NCI-H146 treated with DMSO at 0.1 percent for 48 hours (cell line): ENCODE results near the gene SLFN11.
A peak's percentile ranks its signal among the peaks of the same experiment; 100 is the strongest.
"Not testable (repeated sequence)": the region's sequence is repeated elsewhere in the genome, so short reads cannot be mapped to it uniquely, and the experiment has no call there.

ENCODE experiments used
- DNase-seq: peaks from one replicate; lab custom pipeline; 2025; ENCODE audit not compliant: unreplicated experiment; lab: John Stamatoyannopoulos, UW

SLFN11 gene

GRCh38 chr17:35368081-35368830 lies 5.2 kb downstream of the SLFN11 start:
- DNase-seq = no peak

GRCh38 chr17:35361027-35361426 lies 12.4 kb downstream of the SLFN11 start:
- DNase-seq = no peak

- DNase-seq = no peak
Measured at GRCh38 chr17:35359398-35359797, 14.0 kb downstream of the SLFN11 start.

GRCh38 chr17:35352284-35352683 lies 21.1 kb downstream of the SLFN11 start:
- DNase-seq = no peak

GRCh38 chr17:35350493-35350892 lies 22.9 kb downstream of the SLFN11 start:
- no peak for DNase-seq

GRCh38 chr17:35345926-35346771 lies 27.3 kb downstream of the SLFN11 start:
- DNase-seq = no peak

GRCh38 chr17:35345445-35345925 lies 27.9 kb downstream of the SLFN11 start:
- DNase-seq = no peak

GRCh38 chr17:35344262-35344661 lies 29.2 kb downstream of the SLFN11 start:
- no peak for DNase-seq

GRCh38 chr17:35342276-35342675 lies 31.1 kb downstream of the SLFN11 start:
- DNase-seq = no peak

GRCh38 chr17:35341411-35341992 lies 31.9 kb downstream of the SLFN11 start:
- no peak for DNase-seq

- no peak for DNase-seq
Measured at GRCh38 chr17:35338230-35338629, 35.2 kb downstream of the SLFN11 start.

- DNase-seq = no peak
Measured at GRCh38 chr17:35337364-35337763, 36.1 kb downstream of the SLFN11 start.

GRCh38 chr17:35333578-35333977 lies 39.8 kb downstream of the SLFN11 start:
- not testable (repeated sequence) for DNase-seq

- DNase-seq = no peak
Measured at GRCh38 chr17:35322749-35323148, 50.7 kb downstream of the SLFN11 start.

- no peak for DNase-seq
Measured at GRCh38 chr17:35315971-35316370, 57.5 kb downstream of the SLFN11 start.

GRCh38 chr17:35315283-35315682 lies 58.1 kb downstream of the SLFN11 start:
- DNase-seq = no peak

- no peak for DNase-seq
Measured at GRCh38 chr17:35314415-35315216, 58.8 kb downstream of the SLFN11 start.

GRCh38 chr17:35313875-35314409 lies 59.5 kb downstream of the SLFN11 start:
- DNase-seq = no peak

- DNase-seq = peak; percentile 10
Measured at GRCh38 chr17:35312790-35313711, 60.4 kb downstream of the SLFN11 start.

- DNase-seq = no peak
Measured at GRCh38 chr17:35312346-35312745, 61.1 kb downstream of the SLFN11 start.
